ENCODE results near the gene DCAF8. TPM values are rescaled to one million over a fixed set of nuclear protein-coding genes. Genes with fewer than 3 reads are reported as not detected.

Gene DCAF8
- total RNA-seq, 1 experiment from 2014 or later = 143 TPM

GRCh38 chr1:160244209-160244608 is 18.1 kb downstream of the DCAF8 start:
- TF ChIP-seq MXD4 (CRISPR knock-in tag; IDR thresholded peaks at IDR 0.05; ENCODE audit: borderline replicate concordance) = no peak
- Mint-ChIP-seq H3K27me3 (ENCODE audit: low read depth) (no peaks in the 10 kb centered on the region), H3K4me1 (peaks cover 2% of the 10 kb centered on the region; the same call in 1 of the 2 replicates), H3K9me3 (no peaks in the 10 kb centered on the region), H3K4me3 (no peak overlapping the region), H3K36me3 (peaks cover 33% of the 10 kb centered on the region), H3K27ac (no peak overlapping the region)
- ATAC-seq (no peak), DNase-seq (ENCODE audit: low spot score) (no peak)
- ChIA-PET CTCF (interaction anchor here (0.5 to 2.3 kb wide), 7 partner anchors 25 to 186 kb away, joined by 3 to 7 read pairs (median 4); no protein-coding TSS in a partner anchor), POLR2A (no interaction called here)

- H3K27ac Mint-ChIP-seq = peak overlapping the region; percentile 59; the same call in 1 of the 2 replicates
- no peak overlapping the region for H3K4me3 Mint-ChIP-seq
- no peak for TF ChIP-seq AR (CRISPR knock-in tag; IDR thresholded peaks at IDR 0.05)
- no peak for TF ChIP-seq NR1H2 (CRISPR knock-in tag; IDR thresholded peaks at IDR 0.05)
- no peak for TF ChIP-seq HMGA2 (CRISPR knock-in tag; IDR thresholded peaks at IDR 0.05)
- TF ChIP-seq ZNF425 (CRISPR knock-in tag; conservative IDR thresholded peaks at IDR 0.05) = no peak
- TF ChIP-seq RORB (CRISPR knock-in tag; IDR thresholded peaks at IDR 0.05) = no peak
- TF ChIP-seq CTCF (IDR thresholded peaks at IDR 0.05) = no peak
- TF ChIP-seq ZNF396 (CRISPR knock-in tag; IDR thresholded peaks at IDR 0.05; ENCODE audit: borderline replicate concordance) = no peak
- TF ChIP-seq NFE2L1 (CRISPR knock-in tag; IDR thresholded peaks at IDR 0.05) = no peak
- H3K4me1 Mint-ChIP-seq = peaks cover 2% of the 10 kb centered on the region; the same call in 1 of the 2 replicates
- DNase-seq (ENCODE audit: low spot score) = no peak
- H3K27me3 Mint-ChIP-seq (ENCODE audit: low read depth) = no peaks in the 10 kb centered on the region
- ChIA-PET CTCF (interaction anchor here (1.1 to 5.4 kb wide), 6 partner anchors 8 to 158 kb away, joined by 3 to 46 read pairs (median 6); no protein-coding TSS in a partner anchor), POLR2A (no interaction called here)
- H3K36me3 Mint-ChIP-seq = peaks cover 37% of the 10 kb centered on the region
- no peak for ATAC-seq
- H3K9me3 Mint-ChIP-seq = no peaks in the 10 kb centered on the region
Observed at GRCh38 chr1:160243767-160244166, 18.6 kb downstream of the DCAF8 start.

- H3K36me3 Mint-ChIP-seq = peaks cover 64% of the 10 kb centered on the region
- H3K27ac Mint-ChIP-seq = no peak overlapping the region; the same call in 1 of the 2 replicates
- ChIA-PET POLR2A (interaction anchor here (0.8 kb wide), 1 partner anchor 33 kb away, joined by 3 read pairs; no protein-coding TSS in a partner anchor), CTCF (interaction anchor here (0.9 to 5.4 kb wide), 6 partner anchors 12 to 154 kb away, joined by 3 to 46 read pairs (median 6); no protein-coding TSS in a partner anchor)
- no peaks in the 10 kb centered on the region for H3K27me3 Mint-ChIP-seq (ENCODE audit: low read depth)
- ATAC-seq = no peak
- no peaks in the 10 kb centered on the region for H3K9me3 Mint-ChIP-seq
- TF ChIP-seq ATF2 (CRISPR knock-in tag; IDR thresholded peaks at IDR 0.05; ENCODE audit: borderline replicate concordance, low read depth) = no peak
- no peak for TF ChIP-seq PRRX2 (CRISPR knock-in tag; IDR thresholded peaks at IDR 0.05)
- no peak for TF ChIP-seq E2F4 (CRISPR knock-in tag; IDR thresholded peaks at IDR 0.05; ENCODE audit: borderline replicate concordance, low read depth)
- no peak for TF ChIP-seq TP53 (CRISPR knock-in tag; IDR thresholded peaks at IDR 0.05)
- no peak for TF ChIP-seq MLX (CRISPR knock-in tag; IDR thresholded peaks at IDR 0.05)
- no peak for TF ChIP-seq CREM (CRISPR knock-in tag; IDR thresholded peaks at IDR 0.05)
- no peak for TF ChIP-seq CREB1 (CRISPR knock-in tag; IDR thresholded peaks at IDR 0.05)
- no peak for TF ChIP-seq EMX1 (CRISPR knock-in tag; IDR thresholded peaks at IDR 0.05)
- TF ChIP-seq TEAD1 (CRISPR knock-in tag; IDR thresholded peaks at IDR 0.05) = no peak
- no peak for TF ChIP-seq USF2 (CRISPR knock-in tag; IDR thresholded peaks at IDR 0.05)
- TF ChIP-seq MAX (CRISPR knock-in tag; IDR thresholded peaks at IDR 0.05) = no peak
- no peak overlapping the region for H3K4me3 Mint-ChIP-seq
- H3K4me1 Mint-ChIP-seq = no peaks in the 10 kb centered on the region
- no peak for DNase-seq (ENCODE audit: low spot score)
Observed at GRCh38 chr1:160239582-160240299, 22.6 kb downstream of the DCAF8 start.

All from WTC11 (cell line).